ENCODE data around the gene SP8. TPM values are rescaled to one million over a fixed set of nuclear protein-coding genes. Genes with fewer than 3 reads are reported as not detected.
"Not testable (repeated sequence)": the region's sequence is repeated elsewhere in the genome, so short reads cannot be mapped to it uniquely, and the experiment has no call there.

Gene SP8
- total RNA-seq, result not detected

DNA sequence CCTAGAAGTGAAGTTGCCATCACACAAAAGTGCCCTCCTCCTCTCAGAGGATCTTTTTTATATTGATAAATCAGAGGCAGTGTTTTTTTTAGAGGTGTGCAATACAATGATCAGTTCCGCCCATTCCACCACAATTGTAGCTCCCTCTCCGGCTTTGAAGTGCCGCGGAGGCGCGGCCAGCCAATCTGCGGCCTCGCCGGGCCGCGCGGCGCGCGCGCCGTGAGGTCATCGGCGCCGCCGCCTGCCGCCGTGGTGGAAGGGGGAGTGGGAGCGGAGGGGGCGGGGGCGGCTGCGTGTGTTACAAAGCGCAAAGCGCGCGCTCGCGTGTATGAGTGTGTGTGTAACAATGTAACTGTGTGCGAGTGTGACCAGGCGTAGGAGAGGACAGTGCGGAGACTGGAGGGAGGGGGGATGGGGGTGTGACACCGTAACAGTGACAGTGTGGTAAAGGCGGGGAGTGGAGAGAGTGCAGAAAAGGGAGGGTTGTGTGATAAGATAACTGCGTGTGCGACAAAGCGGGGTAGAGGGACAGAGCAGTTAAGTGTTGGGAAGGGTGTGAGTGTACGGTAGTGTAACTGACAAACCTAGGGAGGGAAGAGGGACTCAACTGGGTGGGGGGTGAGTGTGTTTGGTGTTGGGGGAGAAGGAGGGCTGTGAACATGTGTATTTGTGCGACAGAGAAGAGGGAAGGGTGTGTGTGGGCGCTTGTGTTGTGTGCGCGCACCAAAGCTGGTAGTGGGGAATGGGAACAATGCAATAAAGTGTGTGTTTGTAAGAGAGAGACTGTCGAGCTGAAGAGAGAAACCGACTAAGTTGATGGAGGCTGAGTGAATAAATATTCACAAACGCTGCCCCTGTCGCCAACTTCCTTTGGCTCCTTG, at the start of gene SP8:
Gene SP8 (minus strand): TSS at position 108 of the 881 bp plus-strand sequence. CDS start 88 bp downstream, at position 20.
- ChIA-PET CTCF (interaction anchor here (0.6 kb wide), 1 partner anchor 950 kb away, joined by 4 read pairs; no protein-coding TSS in a partner anchor), POLR2A (no interaction called here)

DNA sequence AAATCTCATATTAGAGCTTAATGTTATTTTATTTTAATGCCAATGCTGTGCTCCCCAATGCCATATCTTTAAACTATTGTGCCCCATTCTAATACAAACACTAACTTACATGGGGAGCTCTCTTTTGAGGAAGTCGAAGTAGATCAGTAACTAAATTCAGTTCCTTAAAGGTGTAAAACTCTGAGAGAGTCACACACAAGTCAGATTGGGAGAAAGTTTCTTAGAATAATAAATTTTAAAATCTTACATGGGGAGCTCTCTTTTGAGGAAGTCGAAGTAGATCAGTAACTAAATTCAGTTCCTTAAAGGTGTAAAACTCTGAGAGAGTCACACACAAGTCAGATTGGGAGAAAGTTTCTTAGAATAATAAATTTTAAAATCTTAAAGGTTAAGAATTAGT, 49.7 kb upstream of the SP8 start:
- POLR2A ChIA-PET, CTCF ChIA-PET: not testable (repeated sequence)

DNA sequence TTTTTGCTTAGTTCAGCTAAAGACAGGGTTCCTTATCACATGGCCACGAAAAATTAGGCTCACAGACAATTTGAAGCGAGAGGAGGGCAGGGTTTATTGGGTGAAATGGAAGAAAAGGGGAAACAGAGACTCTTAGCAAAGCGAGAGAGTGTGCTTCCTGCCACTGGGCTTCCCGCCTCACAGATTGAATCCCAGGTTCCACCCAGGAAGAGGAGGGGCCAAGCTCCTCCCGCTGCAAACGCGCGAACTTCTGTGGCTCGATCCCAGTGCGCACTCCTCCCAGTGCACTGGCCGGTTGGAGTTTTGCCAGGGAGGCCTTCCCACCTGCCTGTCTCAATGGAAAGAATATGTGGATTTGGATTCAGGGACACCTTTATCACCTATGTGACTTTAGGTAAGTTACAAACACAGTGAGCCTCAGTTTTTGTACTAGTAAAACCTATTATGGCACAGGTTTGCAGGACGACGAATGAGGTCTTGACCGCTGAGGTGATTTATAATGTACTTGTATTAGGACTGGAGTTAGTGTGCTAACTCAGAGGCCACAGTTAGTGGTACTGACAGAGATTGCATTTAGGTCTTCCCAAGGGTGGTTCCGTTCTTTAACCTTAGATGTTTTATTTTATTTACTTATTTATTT, 48.5 kb upstream of the SP8 start:
- ChIA-PET POLR2A (no interaction called here), CTCF (no interaction called here)

DNA sequence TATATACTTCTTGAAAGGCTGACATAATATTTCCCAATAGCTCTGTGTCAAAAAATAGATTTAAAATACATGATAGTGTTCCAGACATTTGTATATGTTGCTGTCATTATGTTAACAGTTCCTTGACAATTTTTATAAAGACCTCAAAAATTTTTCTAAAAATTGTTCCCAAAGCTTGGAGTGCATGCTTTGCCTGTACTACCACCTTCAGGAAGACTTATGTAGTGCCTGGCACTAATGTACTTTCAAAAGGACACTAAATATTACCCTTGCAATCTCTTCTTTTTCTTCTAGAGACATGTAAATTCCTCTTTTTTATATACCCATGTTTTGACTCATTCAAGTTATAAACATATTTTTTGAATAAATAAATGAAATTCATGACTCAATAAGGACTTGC, 48.0 kb upstream of the SP8 start:
- CTCF ChIA-PET, result no interaction called here

DNA sequence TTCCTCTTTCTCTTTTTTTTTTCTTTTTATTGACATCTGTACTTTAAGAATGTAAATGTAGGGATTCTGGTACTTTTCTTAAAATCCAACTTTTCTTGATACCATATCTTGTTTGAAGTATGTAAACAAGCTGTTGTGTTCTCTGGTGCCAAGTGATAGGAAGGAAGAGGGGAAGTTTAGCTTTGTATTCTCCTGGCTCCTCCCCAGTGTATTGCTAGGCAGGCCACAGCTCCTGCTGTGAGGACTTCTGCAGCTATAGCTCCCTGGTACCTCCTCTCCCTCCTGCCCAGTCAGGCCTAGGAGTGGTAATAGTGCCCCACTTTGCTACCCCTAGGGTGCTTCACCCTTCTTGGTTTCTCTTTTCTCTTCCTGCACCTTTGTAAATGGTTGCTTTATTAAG, 45.3 kb upstream of the SP8 start:
- ChIA-PET POLR2A (no interaction called here), CTCF (no interaction called here)

More for the DNA sequence above, 48.0 kb upstream of the SP8 start:
- POLR2A ChIA-PET, result no interaction called here

DNA sequence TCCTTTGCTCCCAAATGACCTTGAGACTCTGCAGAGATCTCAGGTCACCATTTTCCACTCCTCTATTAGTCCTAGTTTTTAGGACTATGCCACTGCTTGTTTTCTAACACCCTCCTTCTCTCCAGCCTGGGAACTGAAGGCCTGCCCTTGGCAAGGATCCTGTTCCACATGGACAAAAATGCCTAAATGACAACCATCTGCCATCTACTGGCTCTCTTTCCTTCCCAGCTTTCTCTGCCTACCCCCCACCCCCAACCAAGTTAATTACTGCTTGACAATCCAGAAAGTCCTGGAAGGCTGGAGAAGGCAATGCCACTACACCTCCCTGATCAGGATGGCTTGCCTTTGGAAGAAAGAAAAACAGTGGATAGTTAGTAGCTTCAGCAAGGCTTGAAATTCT, 44.8 kb upstream of the SP8 start:
- ChIA-PET CTCF (no interaction called here), POLR2A (no interaction called here)

DNA sequence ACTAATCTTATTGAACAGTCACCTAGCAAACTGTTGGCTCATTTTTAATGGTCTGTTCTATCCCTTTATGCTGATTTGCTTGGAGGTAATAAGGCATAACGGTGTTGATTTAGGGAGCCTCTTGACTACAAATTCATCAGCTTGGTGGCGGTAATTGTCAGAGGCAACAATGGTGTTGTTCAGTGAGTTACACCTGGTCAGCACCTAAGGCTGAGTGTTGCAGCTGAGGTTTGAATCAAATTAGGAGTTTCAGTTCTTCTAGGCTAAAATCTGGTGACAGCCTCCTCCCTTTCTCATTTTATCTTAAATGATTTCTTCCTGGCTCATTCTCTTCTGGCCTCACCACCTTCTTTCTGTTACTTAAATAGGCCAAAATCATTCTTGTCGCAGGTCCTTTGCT, 42.3 kb upstream of the SP8 start:
- POLR2A ChIA-PET, result no interaction called here
- CTCF ChIA-PET, result no interaction called here

DNA sequence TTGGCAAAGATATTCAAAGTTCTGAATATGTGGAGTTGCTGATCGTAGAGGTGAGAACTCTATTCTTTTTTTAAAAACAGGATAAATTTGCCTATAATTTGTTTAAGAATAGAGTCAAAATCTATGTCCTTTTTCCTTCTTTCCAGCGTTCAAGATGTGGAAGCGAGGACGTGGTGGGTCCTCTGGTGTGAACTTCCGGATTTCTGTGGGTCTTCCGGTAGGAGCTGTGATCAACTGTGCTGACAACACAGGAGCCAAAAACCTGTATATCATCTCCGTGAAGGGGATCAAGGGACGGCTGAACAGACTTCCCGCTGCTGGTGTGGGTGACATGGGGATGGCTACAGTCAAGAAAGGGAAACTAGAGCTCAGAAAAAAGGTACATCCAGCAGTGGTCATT, 40.5 kb upstream of the SP8 start:
- CTCF ChIA-PET, result interaction anchor here (0.7 to 1.1 kb wide), 2 partner anchors 9 to 83 kb away, joined by 3 read pairs; no protein-coding TSS in a partner anchor

DNA sequence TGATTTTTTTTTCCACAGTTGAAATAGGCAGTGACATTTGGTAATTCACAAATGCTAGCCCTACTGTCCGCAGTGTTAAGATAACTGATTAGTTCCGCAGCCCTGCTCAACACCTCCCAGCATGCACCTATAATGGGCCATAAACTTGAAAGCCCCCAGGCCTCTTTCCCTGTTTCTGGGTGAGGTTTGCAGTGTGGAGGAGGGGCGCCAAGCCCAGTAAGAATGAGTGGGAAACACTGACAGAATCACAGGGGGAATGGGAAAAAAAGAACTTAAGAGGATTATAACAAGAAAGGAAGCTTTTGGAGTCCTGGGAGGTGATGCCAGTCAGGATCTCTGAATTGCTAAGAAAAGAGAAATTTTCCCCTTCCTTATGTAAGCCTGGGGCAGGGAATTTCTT, 39.6 kb upstream of the SP8 start:
- POLR2A ChIA-PET, result no interaction called here

More for the DNA sequence above, 40.5 kb upstream of the SP8 start:
- POLR2A ChIA-PET, result no interaction called here

DNA sequence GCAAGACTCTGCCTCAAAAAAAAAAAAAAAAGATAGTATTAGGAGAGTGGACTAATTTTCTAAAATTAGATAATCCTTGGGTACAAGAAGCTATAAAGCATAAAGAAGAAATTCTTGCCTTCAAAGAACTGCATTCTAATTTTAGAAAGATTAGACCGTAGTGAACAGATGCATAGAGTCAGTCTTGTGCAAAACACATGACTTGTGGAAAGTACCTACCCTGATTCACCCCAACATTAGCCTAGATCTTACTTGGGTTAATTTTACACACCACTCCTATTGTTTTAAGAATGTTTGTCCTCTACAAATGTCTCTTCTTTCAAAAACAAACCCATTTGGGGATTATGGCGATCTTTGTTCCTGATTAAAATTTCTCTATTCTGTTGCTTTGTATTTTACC, 38.9 kb upstream of the SP8 start:
- POLR2A ChIA-PET, result no interaction called here
- CTCF ChIA-PET, result no interaction called here

More for the DNA sequence above, 39.6 kb upstream of the SP8 start:
- CTCF ChIA-PET, result no interaction called here

DNA sequence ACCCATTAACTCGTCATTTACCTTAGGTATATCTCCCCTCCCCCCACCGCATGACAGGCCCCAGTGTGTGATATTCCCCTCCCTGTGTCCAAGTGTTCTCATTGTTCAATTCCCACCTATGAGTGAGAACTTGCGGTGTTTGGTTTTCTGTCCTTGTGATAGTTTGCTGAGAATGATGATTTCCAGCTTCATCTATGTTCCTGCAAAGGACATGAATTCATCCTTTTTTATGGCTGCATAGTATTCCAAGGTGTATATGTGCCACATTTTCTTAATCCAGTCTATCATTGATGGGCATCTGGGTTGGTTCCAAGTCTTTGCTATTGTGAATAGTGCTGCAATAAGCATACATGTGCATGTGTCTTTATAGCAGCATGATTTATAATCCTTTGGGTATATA, 34.7 kb upstream of the SP8 start:
- CTCF ChIA-PET, result not testable (repeated sequence)

DNA sequence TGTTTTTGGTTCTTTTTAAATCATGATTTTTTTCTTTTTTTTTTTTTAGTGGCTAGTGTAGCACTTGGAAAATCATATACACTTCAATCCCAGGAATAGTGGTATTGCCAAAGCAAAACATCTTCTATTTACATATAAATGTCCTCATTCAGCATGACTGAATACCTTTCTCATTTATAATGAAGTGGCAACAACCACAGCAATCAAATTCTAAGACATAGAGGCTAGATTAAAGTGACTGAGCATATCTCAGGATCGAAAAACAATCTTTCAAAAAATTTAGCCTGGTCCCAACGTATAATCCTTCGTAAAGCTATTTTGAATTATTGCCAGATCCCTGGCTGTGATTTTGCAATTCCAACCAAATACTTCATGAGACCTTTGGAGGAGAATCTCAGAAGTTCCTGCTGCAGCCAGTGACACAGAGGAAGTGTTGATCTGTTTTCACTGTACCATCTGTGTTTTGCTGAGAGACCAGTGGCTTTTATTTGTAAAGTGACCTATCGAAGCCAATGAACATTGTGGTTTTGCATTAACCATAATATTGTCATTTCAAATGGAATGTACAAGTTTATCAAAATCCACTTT, 29.8 kb upstream of the SP8 start:
- ChIA-PET POLR2A (no interaction called here), CTCF (no interaction called here)

More for the DNA sequence above, 34.7 kb upstream of the SP8 start:
- POLR2A ChIA-PET, result not testable (repeated sequence)

DNA sequence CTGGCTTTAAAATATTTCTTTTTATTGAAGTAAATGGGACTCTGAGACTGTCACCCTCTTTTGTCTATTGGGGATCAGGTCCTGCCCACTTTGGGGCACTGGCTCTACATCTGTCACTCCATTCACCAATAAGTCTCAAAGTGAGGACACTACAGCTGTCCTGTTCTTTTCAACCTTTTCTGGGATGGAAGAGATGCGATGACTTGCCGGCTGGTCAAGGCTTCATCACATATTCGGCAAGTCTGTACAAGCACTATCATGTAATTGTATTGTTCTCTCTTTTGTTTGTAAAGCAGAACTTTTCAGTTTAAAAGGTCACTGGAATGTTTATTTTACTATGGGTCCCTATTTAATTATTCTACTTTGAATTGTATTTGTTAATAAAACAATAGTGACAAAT, 17.7 kb upstream of the SP8 start:
- POLR2A ChIA-PET, result no interaction called here

DNA sequence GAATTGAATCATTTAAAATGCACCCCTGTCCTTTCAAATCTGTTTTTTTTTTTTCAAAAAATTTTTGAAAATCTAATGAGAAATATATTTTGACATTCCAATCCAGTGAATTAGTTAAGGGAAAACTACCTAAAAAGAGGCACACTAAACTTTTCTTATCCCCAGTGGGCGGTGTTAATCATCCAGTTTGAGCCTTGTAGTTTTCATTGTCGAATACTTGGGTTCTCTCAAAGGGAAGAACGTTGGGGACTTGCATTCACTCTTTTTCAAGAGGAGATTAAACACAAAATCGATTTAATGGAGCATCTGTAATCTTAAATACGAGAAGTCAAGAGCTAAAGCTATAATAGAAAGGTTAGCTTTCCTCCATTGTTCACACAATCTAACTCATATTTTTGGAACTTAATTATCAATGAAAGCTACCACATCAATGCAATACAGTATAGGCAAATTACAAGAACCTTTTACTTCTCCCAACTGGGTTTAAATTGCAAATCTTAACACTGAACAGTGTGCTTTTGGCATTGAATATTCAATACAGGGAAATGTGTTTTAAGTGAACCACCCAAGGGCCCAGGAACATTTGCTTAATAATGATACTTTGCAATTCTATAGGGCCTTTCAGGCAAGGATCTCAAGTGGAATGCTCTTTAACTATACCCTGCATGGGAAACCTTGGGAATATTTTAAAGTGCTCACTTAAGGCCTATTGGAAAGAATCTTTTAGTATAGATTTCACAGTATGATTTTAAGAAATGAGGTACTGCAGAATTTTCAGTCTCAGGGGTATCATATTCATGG, 13.1 kb upstream of the SP8 start:
- POLR2A ChIA-PET, result no interaction called here
- CTCF ChIA-PET, result no interaction called here

More for the DNA sequence above, 17.7 kb upstream of the SP8 start:
- CTCF ChIA-PET, result no interaction called here

DNA sequence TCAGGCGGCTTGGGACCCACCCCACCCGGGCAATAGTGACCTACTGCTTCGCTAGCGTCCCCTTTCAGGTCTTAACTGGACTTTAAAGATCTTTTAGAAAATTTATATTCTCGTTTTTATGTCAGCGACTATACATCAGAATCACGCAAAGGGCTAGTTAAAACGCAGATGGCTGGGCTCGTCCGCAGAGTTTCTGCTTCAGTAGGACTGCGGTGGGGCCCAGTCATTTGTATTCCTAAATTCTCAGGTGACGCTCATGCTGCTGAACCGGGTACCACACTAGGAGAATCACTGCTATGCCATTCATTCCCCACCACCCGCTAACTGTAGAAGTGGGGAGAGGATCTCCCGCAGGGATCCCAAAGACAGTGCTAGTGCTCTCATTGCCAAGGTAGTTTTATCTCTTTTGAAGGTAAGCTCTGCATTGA, 12.0 kb upstream of the SP8 start:
- CTCF ChIA-PET, result no interaction called here
- POLR2A ChIA-PET, result no interaction called here

DNA sequence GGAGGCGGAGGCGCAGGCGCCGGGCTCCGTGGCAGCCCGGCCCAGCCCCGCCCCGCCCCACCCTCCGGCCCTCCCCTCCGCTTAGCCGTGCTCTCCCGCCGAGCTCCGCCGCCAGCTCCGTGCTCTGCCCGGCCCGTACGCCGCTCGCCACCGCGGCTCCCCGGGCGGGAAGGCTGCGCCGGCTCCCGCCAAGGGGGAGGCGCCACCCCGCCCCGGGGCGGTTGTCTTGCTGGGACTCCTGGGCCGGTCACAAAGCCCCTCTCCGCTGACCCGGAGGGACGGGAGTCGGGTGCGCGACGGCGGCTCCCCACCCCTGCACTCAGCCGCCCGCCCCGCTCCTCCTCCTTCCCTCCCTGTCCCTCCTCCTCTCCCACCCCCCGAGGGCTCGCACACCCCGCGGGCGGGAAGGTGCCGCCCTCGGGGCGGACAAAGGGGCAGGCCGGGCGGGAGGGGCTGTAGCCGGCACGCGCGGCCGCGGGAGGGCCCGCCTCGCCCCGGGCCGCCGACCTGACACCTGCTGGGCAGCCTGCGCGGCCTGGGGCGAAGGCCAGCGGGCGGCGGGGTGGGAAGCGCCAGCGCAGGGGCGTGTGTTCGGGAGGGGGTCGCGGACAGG, 11.5 kb upstream of the SP8 start:
- ChIA-PET POLR2A (no interaction called here), CTCF (no interaction called here)

DNA sequence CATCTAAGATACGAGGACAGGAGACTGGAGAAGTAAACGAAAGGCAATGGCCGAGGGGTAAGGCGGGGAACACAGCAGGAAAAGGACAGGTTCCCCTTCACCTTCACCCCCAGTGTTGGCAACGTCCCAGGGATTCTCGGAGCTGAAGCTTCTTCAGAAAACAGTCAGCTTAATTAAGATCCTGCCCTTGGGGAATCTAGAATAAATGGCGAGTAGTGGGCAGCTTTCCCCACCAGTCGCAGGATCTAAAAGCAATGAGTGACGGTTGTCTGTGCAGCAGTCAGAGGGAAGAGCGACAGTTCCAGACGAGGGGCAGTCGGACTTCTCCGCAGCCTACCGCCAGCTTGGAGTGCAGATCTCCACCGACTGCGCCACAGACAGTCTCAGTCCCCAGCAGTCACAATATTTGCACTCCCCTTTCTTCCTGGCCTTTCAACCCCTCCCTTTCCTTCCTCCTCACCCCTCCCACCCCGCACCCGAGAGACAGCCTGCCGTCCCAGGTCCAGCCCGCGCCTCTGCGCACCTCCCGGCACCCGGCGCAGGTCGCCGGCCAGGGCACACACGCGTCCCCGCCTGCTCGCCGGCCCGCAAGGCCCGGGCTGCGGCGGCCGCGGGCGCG, 10.9 kb upstream of the SP8 start:
- ChIA-PET POLR2A (no interaction called here), CTCF (no interaction called here)

DNA sequence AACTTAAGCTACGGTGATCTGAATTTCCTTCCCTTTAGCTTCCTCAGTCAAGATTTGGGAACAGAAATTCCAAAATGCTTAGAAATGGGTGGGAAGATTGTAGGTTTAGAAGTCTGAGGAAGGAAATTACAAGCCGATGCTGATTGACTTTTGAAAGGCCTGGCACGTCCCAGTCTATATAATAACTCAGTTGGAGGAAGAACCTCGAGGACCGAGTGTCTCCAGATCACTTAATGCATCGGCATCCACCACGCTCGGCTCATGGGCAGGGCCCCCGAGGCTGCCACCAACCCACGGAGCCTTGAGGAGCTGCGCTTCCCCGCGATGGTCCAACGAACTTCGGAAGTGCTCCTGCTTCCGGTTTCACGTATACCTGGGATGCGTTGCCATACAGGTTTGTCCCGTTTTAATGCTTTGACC, 10.4 kb upstream of the SP8 start:
- CTCF ChIA-PET, result no interaction called here
- POLR2A ChIA-PET, result no interaction called here

DNA sequence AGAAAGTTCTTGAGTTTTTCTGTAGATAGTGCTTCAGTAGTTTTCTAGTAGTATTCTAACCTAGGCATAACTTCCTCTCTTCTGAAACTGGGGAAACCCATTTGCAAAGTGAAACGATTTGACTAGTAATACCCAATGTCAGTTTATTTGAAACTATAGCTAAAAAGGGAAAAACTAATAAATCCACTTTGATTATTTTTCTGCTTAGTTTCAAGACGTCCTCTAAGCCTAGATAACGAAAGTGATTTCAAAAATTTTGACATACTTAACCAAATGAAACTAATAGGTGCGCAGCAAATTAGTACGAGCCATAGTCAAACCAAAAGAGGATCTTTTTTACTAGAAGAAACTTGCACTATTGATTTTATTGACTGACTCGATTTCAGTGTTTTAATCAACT, 9.8 kb upstream of the SP8 start:
- ChIA-PET CTCF (no interaction called here), POLR2A (no interaction called here)
